B cell (primary cell): Measurements from ENCODE around the gene ITPKB.

ENCODE experiments used
- EZH2 ChIP-seq: IDR thresholded peaks from 2 replicates; pipeline ENCODE4 v1.6.1; 2012; ENCODE audit warnings: borderline replicate concordance, low read depth, mild to moderate bottlenecking, moderate library complexity, low read length; ENCODE audit not compliant: insufficient read depth, poor library complexity, severe bottlenecking
- TF ChIP-seq, protein P1 (sequence below): fragments of 200-600 bp; IDR thresholded peaks from one replicate; pipeline ENCODE4 v1.8.0; 2022; ENCODE audit warnings: antibody characterized with exemption, mild to moderate bottlenecking

DNA sequence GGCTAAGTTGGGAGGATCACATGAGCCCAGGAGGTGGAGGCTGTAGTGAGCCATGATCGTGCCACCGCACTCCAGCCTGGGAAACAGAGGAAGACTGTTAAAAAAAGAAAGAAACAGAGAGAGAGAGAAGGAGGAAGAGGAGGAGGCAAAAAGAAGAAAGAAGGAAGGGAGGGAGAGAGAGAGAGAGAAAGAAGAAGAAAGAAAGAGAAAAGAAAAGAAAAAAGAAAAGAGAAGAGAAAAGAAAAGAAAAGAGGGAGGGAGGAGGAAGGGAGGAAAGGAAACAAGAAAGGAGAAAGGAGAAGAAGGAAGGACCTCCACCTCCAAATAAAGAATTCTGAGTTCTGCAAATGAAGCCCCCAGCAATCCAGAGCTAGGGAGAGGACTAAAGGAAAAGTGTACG, 108.5 kb downstream of the ITPKB start:
- TF ChIP-seq, protein P1, sequence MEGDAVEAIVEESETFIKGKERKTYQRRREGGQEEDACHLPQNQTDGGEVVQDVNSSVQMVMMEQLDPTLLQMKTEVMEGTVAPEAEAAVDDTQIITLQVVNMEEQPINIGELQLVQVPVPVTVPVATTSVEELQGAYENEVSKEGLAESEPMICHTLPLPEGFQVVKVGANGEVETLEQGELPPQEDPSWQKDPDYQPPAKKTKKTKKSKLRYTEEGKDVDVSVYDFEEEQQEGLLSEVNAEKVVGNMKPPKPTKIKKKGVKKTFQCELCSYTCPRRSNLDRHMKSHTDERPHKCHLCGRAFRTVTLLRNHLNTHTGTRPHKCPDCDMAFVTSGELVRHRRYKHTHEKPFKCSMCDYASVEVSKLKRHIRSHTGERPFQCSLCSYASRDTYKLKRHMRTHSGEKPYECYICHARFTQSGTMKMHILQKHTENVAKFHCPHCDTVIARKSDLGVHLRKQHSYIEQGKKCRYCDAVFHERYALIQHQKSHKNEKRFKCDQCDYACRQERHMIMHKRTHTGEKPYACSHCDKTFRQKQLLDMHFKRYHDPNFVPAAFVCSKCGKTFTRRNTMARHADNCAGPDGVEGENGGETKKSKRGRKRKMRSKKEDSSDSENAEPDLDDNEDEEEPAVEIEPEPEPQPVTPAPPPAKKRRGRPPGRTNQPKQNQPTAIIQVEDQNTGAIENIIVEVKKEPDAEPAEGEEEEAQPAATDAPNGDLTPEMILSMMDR: no peak
- TF ChIP-seq EZH2: no peak
